Spinal cord (tissue), 10 donors: ENCODE data around the gene PLEKHH1. TPM values are rescaled to one million over a fixed set of nuclear protein-coding genes. Genes with fewer than 3 reads are reported as not detected.

Source experiments
- DNase-seq, 6 donors: peaks; one replicate each; pipeline versions ENCODE4 v3.0.0 to v3.0.0-alpha.2; 2013 to 2015; ENCODE audit warnings: low spot score in 6 of 6, low read depth in 4 of 6
- H3K27ac ChIP-seq: one replicate; pipeline ENCODE4 v1.5.1; 2013; ENCODE audit warnings: low read depth, low read length, control low read depth
- H3K27me3 ChIP-seq: one replicate; pipeline ENCODE4 v1.6.1; 2013; ENCODE audit warnings: low read length; ENCODE audit not compliant: control insufficient read depth, insufficient read depth
- H3K36me3 ChIP-seq: one replicate; pipeline ENCODE4 v1.6.1; 2013; ENCODE audit warnings: low read length; ENCODE audit not compliant: control insufficient read depth, insufficient read depth
- H3K4me1 ChIP-seq: one replicate; pipeline ENCODE4 v1.6.1; 2013; ENCODE audit warnings: low read length; ENCODE audit not compliant: control insufficient read depth, insufficient read depth
- H3K4me3 ChIP-seq: one replicate; pipeline ENCODE4 v1.5.1; 2013; ENCODE audit warnings: low read depth, low read length, control low read depth
- H3K9me3 ChIP-seq: one replicate; pipeline ENCODE4 v1.6.1; 2013; ENCODE audit warnings: low read length; ENCODE audit not compliant: control insufficient read depth, insufficient read depth
- WGBS: methylation state at CpG from one replicate; pipeline ENCODE4 v1.1.5; 2013; ENCODE audit warnings: missing lambda C conversion rate; ENCODE audit not compliant: insufficient coverage; 5-methylcytosine and 5-hydroxymethylcytosine counted together
- polyA plus RNA-seq, 2 donors: library from polyadenylated mRNA; unstranded; fragments of 120-200 nt; gene quantifications; one replicate each; pipeline ENCODE4 v1.2.1, GENCODE V29; 2013; ENCODE audit not compliant: insufficient read length in 2 of 2
- total RNA-seq, 2 donors: library from RNA; depleted of rRNA in 1 of 2; stranded (reverse); fragments of 120-200 nt in 1 of 2; fragments of >200 nt in 1 of 2; gene quantifications; one replicate each; pipeline versions ENCODE4 v1.2.3 to v1.2.4, GENCODE V29; 2013 to 2014
- donor health status: healthy.

PLEKHH1 gene
- total and polyA plus RNA-seq, 4 donors: 20.7 to 81.8 (median 41.6) TPM

DNA sequence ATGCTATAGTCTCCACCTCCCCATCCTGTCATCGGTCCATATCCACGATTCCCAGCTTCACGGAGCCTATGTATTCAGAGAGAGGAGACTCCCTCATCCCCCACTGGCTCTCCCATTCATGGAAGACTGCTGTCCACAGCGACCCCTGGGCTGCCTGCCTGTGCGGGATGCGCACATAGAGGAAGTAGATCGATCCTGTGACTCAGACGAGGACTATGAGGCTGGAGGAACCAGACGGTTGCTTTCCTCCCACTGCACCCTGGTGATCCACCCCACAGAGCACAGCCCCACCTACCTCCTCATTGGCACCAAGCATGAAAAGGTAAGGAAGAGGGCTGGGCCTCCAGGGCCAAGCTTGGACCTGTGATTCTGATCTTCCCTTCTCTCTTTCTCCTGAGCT lies 42.6 kb downstream of the PLEKHH1 start:
- no peak overlapping the region for H3K27ac ChIP-seq
- 85% methylated on average over 5 of the region's 9 CpGs for WGBS
- no peaks in the 10 kb centered on the region for H3K27me3 ChIP-seq
- H3K36me3 ChIP-seq: peaks cover 79% of the 10 kb centered on the region
- no peak for DNase-seq
- peaks cover 6% of the 10 kb centered on the region for H3K4me1 ChIP-seq
- H3K4me3 ChIP-seq: no peak overlapping the region
- H3K9me3 ChIP-seq: no peaks in the 10 kb centered on the region

DNA sequence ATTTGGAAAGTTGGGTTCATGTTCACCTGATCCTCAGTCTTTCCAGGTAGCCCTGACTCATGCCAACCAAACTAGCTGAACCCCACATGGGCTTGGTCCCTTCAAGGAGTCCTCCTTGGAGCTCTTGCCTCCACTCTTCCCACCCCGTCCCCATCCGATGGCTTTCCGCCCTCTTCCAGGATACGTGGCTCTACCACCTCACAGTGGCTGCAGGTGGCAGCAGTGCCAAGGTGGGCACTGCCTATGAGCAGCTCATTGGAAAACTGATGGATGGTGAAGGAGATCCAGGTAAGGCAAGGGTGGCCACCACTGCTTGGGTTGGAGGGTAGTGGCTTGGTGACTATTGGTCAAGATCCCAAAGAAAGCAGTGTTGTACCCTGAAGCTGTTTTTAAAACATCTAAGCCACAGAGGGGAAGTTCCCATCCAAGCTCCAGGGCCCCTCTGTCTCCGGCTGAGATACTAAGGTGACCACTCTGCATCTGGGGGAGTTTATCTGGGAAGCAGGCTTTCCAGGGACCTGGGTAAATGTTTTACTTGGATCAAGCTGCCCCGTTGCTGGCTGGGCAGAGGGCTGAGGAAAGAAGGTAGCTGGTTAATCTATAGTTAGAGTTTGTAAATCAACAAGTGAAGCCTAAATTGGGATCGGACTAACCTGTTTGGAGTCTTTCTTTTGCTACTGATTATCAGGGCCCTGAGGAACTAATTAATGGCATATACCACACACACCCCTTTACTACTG lies 43.3 kb downstream of the PLEKHH1 start:
- Histone ChIP-seq H3K27ac (no peak overlapping the region), H3K27me3 (no peaks in the 10 kb centered on the region), H3K36me3 (peaks cover 85% of the 10 kb centered on the region), H3K4me1 (peaks cover 5% of the 10 kb centered on the region), H3K4me3 (no peak overlapping the region), H3K9me3 (no peaks in the 10 kb centered on the region)
- DNase-seq: no peak
- 71% methylated on average over 1 of the region's 7 CpGs for WGBS

DNA sequence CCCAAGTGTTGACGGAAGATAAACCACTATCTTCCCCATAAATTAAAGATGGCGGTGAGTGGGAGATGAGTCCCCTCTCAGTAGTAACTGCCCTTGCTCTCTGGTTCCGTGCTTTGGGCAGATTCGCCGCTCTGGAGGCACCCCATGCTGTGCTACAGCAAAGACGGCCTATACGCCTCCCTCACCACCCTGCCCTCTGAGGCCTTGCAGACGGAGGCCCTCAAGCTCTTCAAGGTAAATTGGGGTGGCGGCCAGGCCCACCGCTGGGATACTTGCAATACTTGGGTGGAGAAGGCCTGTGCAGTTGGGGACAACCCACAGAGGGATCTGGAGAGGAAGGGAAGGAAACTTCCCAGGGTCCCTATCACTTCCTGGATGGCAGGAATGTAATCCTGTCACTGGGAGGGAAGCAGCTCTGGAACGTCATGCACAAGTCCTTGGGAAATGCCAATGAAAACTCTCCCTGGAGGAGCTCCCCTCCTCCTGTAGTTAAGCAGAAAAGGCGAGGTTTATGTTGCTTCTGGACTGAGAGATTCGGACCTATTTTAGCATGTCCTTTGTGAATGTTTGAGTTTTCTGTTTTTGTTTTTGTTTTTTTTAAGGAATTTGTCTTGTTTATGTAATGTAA lies 44.2 kb downstream of the PLEKHH1 start:
- WGBS: 63% methylated on average over 6 of the region's 13 CpGs
- no peak overlapping the region for H3K4me3 ChIP-seq
- peaks cover 84% of the 10 kb centered on the region for H3K36me3 ChIP-seq
- H3K4me1 ChIP-seq: peaks cover 3% of the 10 kb centered on the region
- no peaks in the 10 kb centered on the region for H3K27me3 ChIP-seq
- DNase-seq: no peak
- H3K27ac ChIP-seq: no peak overlapping the region
- H3K9me3 ChIP-seq: no peaks in the 10 kb centered on the region

DNA sequence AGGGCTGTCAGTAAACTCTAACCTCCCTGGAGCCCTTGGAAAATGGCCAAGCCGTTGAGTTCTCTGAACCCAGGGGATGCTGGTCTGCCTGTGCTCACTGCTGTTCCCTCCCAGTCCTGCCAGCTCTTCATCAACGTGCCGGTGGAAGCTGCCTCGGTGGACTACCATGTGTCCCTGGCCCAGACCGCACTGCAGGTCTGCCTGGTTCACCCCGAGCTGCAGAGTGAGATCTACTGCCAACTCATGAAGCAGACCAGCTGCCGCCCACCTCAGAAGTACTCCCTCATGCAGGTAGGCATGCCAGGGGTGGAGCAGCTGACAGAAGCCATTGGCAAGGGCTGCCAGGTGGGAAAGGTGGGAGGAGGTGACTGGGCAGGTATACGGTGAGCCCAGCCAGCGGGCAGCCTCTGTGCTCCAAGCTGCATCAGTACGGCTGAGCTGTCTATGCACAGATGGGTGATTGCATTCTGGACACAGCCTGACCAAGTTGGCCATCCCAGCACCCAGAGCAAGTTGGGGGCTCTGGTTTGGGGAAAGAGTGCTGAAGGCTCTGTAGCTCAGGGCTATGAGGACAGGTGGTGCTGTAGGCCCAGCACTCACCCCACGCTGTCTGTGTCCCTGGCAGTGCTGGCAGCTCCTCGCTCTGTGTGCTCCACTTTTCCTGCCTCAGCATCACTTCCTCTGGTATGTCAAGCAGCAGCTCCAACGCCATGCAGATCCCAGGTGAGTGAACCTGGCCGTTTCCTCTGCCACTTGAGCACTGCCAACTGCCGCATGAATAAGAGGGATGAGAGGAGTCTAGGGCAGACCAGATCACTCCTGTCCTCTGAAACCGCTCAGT lies 45.0 kb downstream of the PLEKHH1 start:
- H3K36me3 ChIP-seq: peaks cover 82% of the 10 kb centered on the region
- WGBS: 91% methylated on average over 16 of the region's 16 CpGs
- H3K4me3 ChIP-seq: no peak overlapping the region
- DNase-seq: no peak
- H3K27me3 ChIP-seq: no peaks in the 10 kb centered on the region
- peaks cover 3% of the 10 kb centered on the region for H3K4me1 ChIP-seq
- H3K27ac ChIP-seq: no peak overlapping the region
- H3K9me3 ChIP-seq: no peaks in the 10 kb centered on the region

DNA sequence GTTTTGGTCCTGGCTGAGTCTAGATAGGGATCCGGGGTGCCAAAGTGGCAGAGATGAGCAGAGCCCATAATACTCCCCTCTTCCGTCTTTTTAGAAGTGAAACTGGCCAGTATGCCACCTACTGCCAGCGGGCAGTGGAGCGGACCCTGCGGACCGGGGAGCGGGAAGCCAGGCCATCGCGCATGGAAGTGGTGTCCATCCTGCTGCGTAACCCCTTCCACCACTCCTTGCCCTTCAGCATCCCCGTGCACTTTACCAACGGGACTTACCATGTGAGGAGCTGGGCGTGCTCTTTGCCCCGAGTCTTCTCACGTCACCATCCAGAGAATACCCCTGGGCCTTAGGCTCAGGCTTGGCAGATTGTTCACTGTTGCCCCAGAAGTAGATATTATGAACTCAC lies 46.0 kb downstream of the PLEKHH1 start:
- 82% methylated on average over 15 of the region's 15 CpGs for WGBS
- Histone ChIP-seq H3K4me1 (peaks cover 3% of the 10 kb centered on the region), H3K36me3 (peaks cover 79% of the 10 kb centered on the region), H3K9me3 (no peaks in the 10 kb centered on the region), H3K4me3 (no peak overlapping the region), H3K27me3 (no peaks in the 10 kb centered on the region), H3K27ac (no peak overlapping the region)
- DNase-seq: no peak

DNA sequence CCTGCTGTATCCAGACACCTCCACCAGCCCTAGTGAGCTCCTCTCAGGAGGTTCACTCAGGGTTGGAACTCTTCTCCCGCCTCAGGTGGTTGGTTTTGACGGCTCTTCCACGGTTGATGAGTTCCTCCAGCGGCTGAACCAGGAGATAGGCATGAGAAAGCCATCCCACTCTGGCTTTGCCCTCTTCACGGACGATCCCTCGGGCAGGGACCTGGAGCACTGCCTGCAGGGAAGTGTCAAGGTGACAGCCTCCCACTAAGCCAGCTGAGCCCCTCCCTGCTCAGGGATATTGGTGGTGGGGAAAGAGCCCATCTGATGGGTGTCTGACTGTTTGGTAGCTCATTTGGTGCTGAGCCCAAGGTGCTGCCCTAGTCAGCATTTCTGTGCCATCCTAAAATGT lies 46.5 kb downstream of the PLEKHH1 start:
- Histone ChIP-seq H3K4me3 (no peak overlapping the region), H3K36me3 (peaks cover 74% of the 10 kb centered on the region), H3K4me1 (peaks cover 3% of the 10 kb centered on the region), H3K27ac (no peak overlapping the region), H3K9me3 (no peaks in the 10 kb centered on the region), H3K27me3 (no peaks in the 10 kb centered on the region)
- WGBS: 89% methylated on average over 5 of the region's 7 CpGs
- DNase-seq: no peak

DNA sequence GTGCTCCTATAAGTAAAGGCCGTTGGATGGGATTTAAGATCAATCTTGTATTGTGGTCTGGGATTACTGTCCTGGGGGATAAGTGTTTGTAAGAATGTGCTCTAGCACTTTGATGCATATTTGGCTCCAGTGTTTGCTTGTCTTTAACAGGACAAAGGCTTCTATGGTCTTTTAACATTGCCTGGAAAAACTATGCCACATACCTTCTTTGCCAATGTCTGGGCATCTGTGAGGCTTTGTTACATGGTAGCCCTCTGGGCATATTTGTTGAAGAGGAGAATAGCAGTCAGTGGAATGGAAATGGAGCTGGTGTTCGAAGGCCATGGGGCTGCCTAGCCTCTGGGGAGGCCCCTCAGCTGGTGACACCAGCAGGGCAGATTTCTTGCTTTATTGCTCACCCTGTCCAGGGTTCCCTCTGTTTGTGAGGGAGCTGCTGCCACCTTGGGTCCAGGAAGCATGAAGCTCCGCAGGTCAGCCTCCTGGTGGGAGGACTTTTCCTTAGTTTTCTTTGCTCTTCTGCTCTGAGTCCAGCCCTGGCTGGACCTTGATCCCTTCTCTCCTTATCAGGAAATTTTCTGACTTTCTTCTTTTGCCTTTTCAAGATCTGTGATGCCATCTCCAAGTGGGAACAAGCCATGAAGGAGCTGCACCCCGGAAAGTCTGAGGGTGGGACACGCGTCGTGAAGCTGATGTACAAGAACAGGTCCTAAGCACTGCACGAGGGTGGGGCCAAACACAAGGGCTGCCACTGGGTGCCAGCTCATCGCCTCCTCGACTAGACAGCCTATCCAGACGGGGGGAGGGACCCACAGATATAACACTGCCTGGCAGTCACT lies 47.5 kb downstream of the PLEKHH1 start:
- H3K4me3 ChIP-seq: no peak overlapping the region
- H3K9me3 ChIP-seq: no peaks in the 10 kb centered on the region
- no peaks in the 10 kb centered on the region for H3K27me3 ChIP-seq
- peaks cover 6% of the 10 kb centered on the region for H3K4me1 ChIP-seq
- no peak for DNase-seq
- 92% methylated on average over 11 of the region's 11 CpGs for WGBS
- no peak overlapping the region for H3K27ac ChIP-seq
- peaks cover 67% of the 10 kb centered on the region for H3K36me3 ChIP-seq

DNA sequence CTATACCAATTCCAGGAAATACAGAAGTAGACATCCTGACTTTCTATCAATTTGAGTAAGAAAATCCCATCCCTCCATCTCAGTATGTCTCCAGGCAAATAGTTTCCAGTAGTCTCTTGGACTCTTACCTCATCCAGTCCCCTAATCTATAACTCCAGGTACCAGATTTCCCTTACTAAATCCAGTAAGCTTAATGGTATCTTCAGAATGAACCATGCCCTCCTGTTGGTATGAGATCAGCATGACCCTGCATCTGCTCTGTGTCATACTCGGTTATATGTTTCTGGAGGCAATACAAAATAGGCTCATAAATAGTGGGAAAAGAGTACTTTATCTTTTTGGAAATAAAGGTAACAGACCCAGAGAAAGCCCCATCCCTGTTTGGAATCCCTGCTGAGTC lies 48.6 kb downstream of the PLEKHH1 start:
- H3K27ac ChIP-seq: no peak overlapping the region
- H3K4me3 ChIP-seq: no peak overlapping the region
- no CpG with 5 or more reads among the region's 1 CpG for WGBS
- peaks cover 64% of the 10 kb centered on the region for H3K36me3 ChIP-seq
- H3K4me1 ChIP-seq: peaks cover 7% of the 10 kb centered on the region
- H3K27me3 ChIP-seq: no peaks in the 10 kb centered on the region
- no peak for DNase-seq
- H3K9me3 ChIP-seq: no peaks in the 10 kb centered on the region

DNA sequence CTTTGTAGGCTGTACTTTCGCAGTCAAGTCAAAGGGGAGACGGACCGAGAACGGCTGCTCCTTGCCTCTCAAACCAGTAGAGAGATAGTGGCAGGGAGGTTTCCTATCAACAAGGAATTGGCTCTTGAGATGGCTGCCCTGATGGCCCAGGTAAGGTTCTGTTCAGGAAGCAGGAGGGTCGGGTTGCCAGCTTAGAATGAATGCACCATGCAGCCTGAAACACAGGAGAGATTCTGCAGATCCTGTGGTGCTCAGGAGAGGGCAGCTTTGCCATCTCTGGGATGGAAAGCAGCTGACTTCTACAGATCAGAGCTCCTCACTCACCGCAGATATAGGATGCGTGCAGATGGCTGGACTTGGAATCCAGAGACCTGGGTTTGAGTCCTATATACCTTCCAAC lies 49.0 kb downstream of the PLEKHH1 start:
- Histone ChIP-seq H3K36me3 (peaks cover 60% of the 10 kb centered on the region), H3K4me3 (no peak overlapping the region), H3K4me1 (peaks cover 7% of the 10 kb centered on the region), H3K9me3 (no peaks in the 10 kb centered on the region), H3K27me3 (no peaks in the 10 kb centered on the region), H3K27ac (no peak overlapping the region)
- 85% methylated on average over 7 of the region's 7 CpGs for WGBS
- no peak for DNase-seq
